ENCODE data around the gene RAB37. TPM values are rescaled to one million over a fixed set of nuclear protein-coding genes. Genes with fewer than 3 reads are reported as not detected.

The RAB37 gene, protein sequence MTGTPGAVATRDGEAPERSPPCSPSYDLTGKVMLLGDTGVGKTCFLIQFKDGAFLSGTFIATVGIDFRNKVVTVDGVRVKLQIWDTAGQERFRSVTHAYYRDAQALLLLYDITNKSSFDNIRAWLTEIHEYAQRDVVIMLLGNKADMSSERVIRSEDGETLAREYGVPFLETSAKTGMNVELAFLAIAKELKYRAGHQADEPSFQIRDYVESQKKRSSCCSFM
- total RNA-seq = not detected in 2 replicates

GRCh38 chr17:74736513-74737298 lies at the start of gene RAB37:
RAB37 (plus strand) TSS chr17:74737256; CDS start chr17:74737273, 17 bp downstream.

DNA sequence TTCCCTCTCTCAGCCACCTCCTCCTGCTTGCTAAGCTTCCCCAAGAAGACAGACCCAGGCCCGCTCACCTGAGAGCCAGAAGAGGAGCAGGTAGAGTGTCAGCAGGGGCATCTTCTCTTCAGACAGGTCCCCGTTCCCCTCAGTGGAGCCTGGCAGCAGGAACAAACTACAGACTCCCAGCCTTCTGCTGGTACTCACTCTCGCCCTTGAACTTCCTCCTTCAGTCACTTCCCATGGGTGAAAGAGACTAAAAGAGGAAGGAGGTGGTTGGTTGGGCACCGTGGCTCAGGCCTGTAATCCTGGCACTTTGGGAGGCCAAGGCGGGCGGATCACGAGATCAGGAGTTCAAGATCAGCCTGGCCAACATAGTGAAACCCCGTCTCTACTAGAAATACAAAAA lies 24.3 kb upstream of the RAB37 start, which contains the start of gene CD300LF:
Gene CD300LF (minus strand): TSS at position 168 of the 400 bp plus-strand sequence. CDS start 57 bp downstream, at position 111.

GRCh38 chr17:74748529-74749278 lies 11.6 kb downstream of the RAB37 start, which contains the start of gene NHERF1:
NHERF1 (plus strand) TSS chr17:74748628; CDS start chr17:74748847, 219 bp downstream.

GRCh38 chr17:74776044-74776962 lies 39.2 kb downstream of the RAB37 start, which contains the start of gene NAT9:
NAT9 (minus strand) TSS chr17:74776345; CDS start chr17:74775698, 647 bp downstream.

Other genes starting within 250 kb of the RAB37 start
- gene CD300LB, start 205.8 kb upstream of the RAB37 start, total RNA-seq = not detected in 2 replicates
- not detected in 2 replicates for gene CD300C, start 191.1 kb upstream of the RAB37 start, total RNA-seq
- not detected in 2 replicates for gene CD300H, start 169.7 kb upstream of the RAB37 start, total RNA-seq
- not detected in 2 replicates for gene CD300LD, start 145.0 kb upstream of the RAB37 start, total RNA-seq
- gene CD300E, start 113.5 kb upstream of the RAB37 start, total RNA-seq = not detected in 2 replicates
- gene CD300LF, start 24.3 kb upstream of the RAB37 start, total RNA-seq = not detected in 2 replicates
- gene NHERF1, start 11.4 kb downstream of the RAB37 start, total RNA-seq = 51.9 and 79.5 TPM in 2 replicates
- 19.5 and 28.0 TPM in 2 replicates for gene NAT9, start 39.1 kb downstream of the RAB37 start, total RNA-seq
- gene GRIN2C, start 122.6 kb downstream of the RAB37 start, total RNA-seq = not detected in 2 replicates
- gene FDXR, start 135.7 kb downstream of the RAB37 start, total RNA-seq = 34.6 and 48.0 TPM in 2 replicates
- gene FADS6, start 156.4 kb downstream of the RAB37 start, total RNA-seq = not detected in 2 replicates
- 0.27 and 0.70 TPM in 2 replicates for gene USH1G, start 186.0 kb downstream of the RAB37 start, total RNA-seq
- gene OTOP2, start 187.0 kb downstream of the RAB37 start, total RNA-seq = not detected in 2 replicates
- gene OTOP3, start 198.6 kb downstream of the RAB37 start, total RNA-seq = 0.08 and 0.27 TPM in 2 replicates
- 0.08 and 0.16 TPM in 2 replicates for gene HID1, start 235.5 kb downstream of the RAB37 start, total RNA-seq